Urinary bladder (tissue), 4 donors: ENCODE measurements around the gene EGFLAM. TPM values are rescaled to one million over a fixed set of nuclear protein-coding genes. Genes with fewer than 3 reads are reported as not detected.

Source experiments
- DNase-seq: peaks from one replicate; pipeline ENCODE4 v3.0.0-alpha.2; 2015; ENCODE audit errors: extremely low spot score
- H3K27ac ChIP-seq: one replicate; pipeline ENCODE4 v1.5.1; 2013; ENCODE audit warnings: low read depth, mild to moderate bottlenecking, moderate library complexity
- H3K36me3 ChIP-seq: one replicate; pipeline ENCODE4 v1.6.1; 2013; ENCODE audit warnings: mild to moderate bottlenecking, moderate library complexity; ENCODE audit not compliant: insufficient read depth
- H3K4me1 ChIP-seq: one replicate; pipeline ENCODE4 v1.6.1; 2013; ENCODE audit warnings: mild to moderate bottlenecking, moderate library complexity; ENCODE audit not compliant: insufficient read depth
- H3K4me3 ChIP-seq: one replicate; pipeline ENCODE4 v1.5.1; 2013; ENCODE audit warnings: low read depth, low read length
- WGBS: extraction: QIAGEN DNeasy Blood & Tissue Kit; methylation state at CpG from one replicate; pipeline ENCODE4 v1.1.7; 2013; 5-methylcytosine and 5-hydroxymethylcytosine counted together
- polyA plus RNA-seq: library from polyadenylated mRNA; stranded (reverse); fragments of 200-250 nt; gene quantifications from one replicate; pipeline ENCODE4 v1.2.3, GENCODE V29; 2013
- total RNA-seq: library from RNA; depleted of rRNA; stranded (reverse); fragments of >200 nt; gene quantifications from one replicate; pipeline ENCODE4 v1.2.3, GENCODE V29; 2014
- donor health status: healthy with polysubstance abuse.
- donor health status: healthy.

The EGFLAM gene
- total and polyA plus RNA-seq, 2 donors, result 6.9 to 17.4 TPM

DNA sequence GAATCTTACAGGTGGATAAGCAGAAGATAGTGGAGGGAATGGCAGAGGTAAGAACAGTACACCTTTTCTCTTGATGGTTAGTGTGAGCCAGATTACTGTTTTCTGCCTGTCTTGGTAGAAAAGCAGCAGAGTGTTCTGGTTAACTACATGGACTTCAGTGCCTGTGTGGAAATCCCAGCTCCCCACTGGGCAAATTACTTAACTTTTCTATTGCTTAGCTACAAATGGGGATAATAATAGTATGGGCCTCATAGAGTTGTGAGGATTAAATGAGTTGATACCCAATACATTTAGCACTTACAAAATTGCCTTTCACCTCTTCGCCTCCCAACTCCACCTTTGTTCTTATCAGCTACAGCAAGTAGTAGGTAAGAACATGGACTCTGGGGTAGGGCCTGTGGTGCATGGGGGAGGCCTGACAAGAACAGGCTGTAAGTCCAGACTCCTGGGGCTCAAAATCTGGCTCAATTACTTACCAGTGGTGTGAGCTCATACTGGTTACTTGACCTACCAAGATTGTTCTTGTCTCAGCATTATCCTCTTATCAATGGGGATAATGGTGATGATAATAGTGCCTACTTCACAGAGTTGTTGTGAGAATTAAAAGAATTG, 173.0 kb downstream of the EGFLAM start:
- no peak overlapping the region for H3K4me3 ChIP-seq
- H3K4me1 ChIP-seq, result no peaks in the 10 kb centered on the region
- H3K27ac ChIP-seq, result no peak overlapping the region
- no peak for DNase-seq
- 97% methylated on average over 1 of the region's 1 CpG for WGBS
- H3K36me3 ChIP-seq, result no peaks in the 10 kb centered on the region

DNA sequence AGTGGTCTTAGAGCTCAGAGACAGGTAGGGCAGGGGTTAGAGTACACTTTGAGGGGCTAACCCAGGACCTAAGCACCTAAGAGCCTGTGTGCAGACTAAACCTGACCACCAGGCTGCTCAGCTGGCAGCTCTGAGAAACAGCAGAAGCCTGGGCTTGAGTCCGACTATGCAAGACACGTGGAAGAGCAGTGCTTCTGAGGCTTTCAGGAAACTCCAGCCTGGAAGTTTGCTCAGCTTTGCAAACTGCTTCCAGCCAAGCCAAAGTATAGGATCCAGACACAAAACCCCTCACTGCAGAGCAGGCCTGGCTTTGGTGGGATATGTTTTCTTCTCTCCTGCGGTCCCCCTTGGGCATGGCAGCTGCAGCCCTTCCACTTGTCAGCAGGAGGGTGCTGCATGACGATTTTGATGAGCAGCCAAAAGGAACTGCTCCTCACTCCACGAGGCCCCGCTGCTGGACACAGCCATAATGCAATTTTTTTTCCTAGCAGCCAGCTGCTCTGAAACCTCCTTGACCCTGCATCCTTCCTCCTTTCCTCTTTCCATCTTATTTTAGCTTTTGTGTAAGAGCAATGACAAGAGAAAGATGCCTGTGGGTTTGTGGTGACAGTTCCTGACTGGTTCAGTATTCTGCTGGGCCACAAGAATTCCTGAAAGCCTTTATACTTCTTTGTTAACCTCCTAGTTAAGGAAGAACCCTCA, 175.0 kb downstream of the EGFLAM start:
- WGBS, result 13% methylated on average over 6 of the region's 6 CpGs
- Histone ChIP-seq H3K4me3 (no peak overlapping the region), H3K4me1 (no peaks in the 10 kb centered on the region), H3K36me3 (no peaks in the 10 kb centered on the region), H3K27ac (no peak overlapping the region)
- peak; percentile 62 for DNase-seq

DNA sequence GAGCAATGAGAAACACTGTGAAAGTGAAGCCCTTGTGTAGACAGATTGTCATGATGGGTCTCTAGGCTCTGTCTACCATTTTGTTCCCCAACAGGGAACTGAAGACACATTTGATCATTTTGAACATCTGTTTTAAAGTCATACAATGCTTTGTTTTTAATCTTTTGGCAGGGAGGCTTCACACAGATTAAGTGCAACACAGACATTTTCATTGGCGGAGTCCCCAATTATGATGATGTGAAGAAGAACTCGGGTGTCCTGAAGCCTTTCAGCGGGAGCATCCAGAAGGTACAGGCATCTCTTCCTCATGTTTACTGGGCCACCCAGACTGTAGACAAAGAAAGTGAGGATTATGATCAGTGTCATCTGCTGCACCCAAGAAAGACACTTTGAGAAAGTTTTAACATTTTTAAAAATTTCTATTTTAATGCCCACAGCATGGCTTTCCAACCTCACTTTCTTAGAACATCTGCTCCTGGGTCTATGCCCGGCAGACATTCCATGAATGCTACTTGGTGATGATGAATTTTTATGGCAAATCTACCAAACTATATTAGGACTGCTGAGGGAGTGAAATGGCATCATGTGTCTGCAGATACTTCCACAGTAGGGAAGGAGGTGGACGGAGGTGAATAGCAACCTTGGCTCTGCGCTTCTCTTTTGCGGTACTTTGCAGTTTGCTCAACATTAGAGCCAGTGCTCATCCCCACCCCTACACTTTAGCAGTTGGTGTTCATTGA, 176.8 kb downstream of the EGFLAM start:
- Histone ChIP-seq H3K36me3 (no peaks in the 10 kb centered on the region), H3K27ac (no peak overlapping the region), H3K4me1 (no peaks in the 10 kb centered on the region), H3K4me3 (no peak overlapping the region)
- no peak for DNase-seq
- 77% methylated on average over 7 of the region's 7 CpGs for WGBS

- no peak for DNase-seq
- Histone ChIP-seq H3K4me3 (no peak overlapping the region), H3K36me3 (no peaks in the 10 kb centered on the region), H3K4me1 (no peaks in the 10 kb centered on the region), H3K27ac (no peak overlapping the region)
- 98% methylated on average over 1 of the region's 1 CpG for WGBS
These were observed 180.4 kb downstream of the EGFLAM start for GRCh38 chr5:38438757-38439156.

GRCh38 chr5:38441453-38442246, 183.3 kb downstream of the EGFLAM start:
- no peak overlapping the region for H3K27ac ChIP-seq
- H3K4me3 ChIP-seq, result no peak overlapping the region
- H3K4me1 ChIP-seq, result no peaks in the 10 kb centered on the region
- peak; percentile 87 for DNase-seq
- 21% methylated on average over 9 of the region's 9 CpGs for WGBS
- no peaks in the 10 kb centered on the region for H3K36me3 ChIP-seq

DNA sequence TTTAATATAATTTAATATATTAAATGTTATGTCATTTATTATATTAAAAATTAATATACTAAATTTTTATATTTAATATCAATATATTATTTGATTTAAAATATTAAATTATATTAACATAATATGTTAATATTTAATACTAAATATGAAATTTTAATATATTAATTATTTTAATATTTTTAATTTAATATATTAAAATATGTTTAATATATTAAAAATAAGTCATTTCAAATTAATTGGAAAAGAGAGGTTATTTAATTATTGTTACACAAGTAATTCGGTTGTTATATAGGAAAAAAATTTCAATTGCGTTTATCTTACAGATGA, 183.9 kb downstream of the EGFLAM start:
- H3K27ac ChIP-seq, result no peak overlapping the region
- WGBS, result 96% methylated on average over 2 of the region's 2 CpGs
- H3K4me3 ChIP-seq, result no peak overlapping the region
- no peaks in the 10 kb centered on the region for H3K4me1 ChIP-seq
- DNase-seq, result no peak
- no peaks in the 10 kb centered on the region for H3K36me3 ChIP-seq

- DNase-seq, result no peak
- Histone ChIP-seq H3K36me3 (no peaks in the 10 kb centered on the region), H3K27ac (no peak overlapping the region), H3K4me3 (no peak overlapping the region), H3K4me1 (no peaks in the 10 kb centered on the region)
- 93% methylated on average over 7 of the region's 7 CpGs for WGBS
These were observed 185.0 kb downstream of the EGFLAM start for GRCh38 chr5:38443390-38443789.

GRCh38 chr5:38445374-38446028, 187.1 kb downstream of the EGFLAM start:
- 70% methylated on average over 24 of the region's 24 CpGs for WGBS
- no peak overlapping the region for H3K4me3 ChIP-seq
- no peak for DNase-seq

DNA sequence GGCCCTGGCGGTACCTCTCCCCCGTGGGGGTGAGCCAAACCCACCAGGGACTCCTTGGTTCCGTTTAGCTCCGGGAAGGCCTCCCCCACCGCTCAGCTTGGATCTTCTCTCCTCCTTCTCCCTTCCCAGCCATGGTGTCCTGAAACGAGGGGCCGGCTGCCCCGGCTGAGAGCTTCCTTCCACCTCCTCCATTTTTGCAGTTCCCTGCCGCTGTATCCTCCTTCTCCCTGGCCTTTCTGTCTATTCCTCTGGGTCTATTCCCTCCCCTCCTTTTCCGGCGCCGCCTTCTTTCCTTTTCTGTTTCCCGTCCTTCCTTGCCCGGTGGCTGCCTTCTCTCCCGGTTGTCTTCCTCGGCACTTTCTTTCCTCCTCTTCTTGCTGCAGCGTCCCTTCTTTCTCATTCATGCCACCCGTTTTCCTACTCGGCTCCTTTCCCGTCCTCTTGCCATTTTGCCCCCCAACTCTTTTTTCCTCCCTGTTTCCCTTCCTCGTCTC, 187.7 kb downstream of the EGFLAM start:
- WGBS, result 78% methylated on average over 21 of the region's 21 CpGs
- Histone ChIP-seq H3K4me3 (no peak overlapping the region), H3K27ac (no peak overlapping the region), H3K36me3 (no peaks in the 10 kb centered on the region), H3K4me1 (no peaks in the 10 kb centered on the region)
- no peak for DNase-seq

More at GRCh38 chr5:38445374-38446028, 187.1 kb downstream of the EGFLAM start:
- Histone ChIP-seq H3K4me1 (no peaks in the 10 kb centered on the region), H3K36me3 (no peaks in the 10 kb centered on the region), H3K27ac (no peak overlapping the region)

- Histone ChIP-seq H3K4me1 (no peaks in the 10 kb centered on the region), H3K27ac (no peak overlapping the region), H3K36me3 (no peaks in the 10 kb centered on the region), H3K4me3 (no peak overlapping the region)
- WGBS, result 84% methylated on average over 2 of the region's 2 CpGs
- no peak for DNase-seq
These were observed 188.7 kb downstream of the EGFLAM start for GRCh38 chr5:38447056-38447455.

- Histone ChIP-seq H3K36me3 (no peaks in the 10 kb centered on the region), H3K4me1 (no peaks in the 10 kb centered on the region), H3K4me3 (no peak overlapping the region), H3K27ac (no peak overlapping the region)
- no peak for DNase-seq
- 48% methylated on average over 5 of the region's 5 CpGs for WGBS
These were observed 189.4 kb downstream of the EGFLAM start for GRCh38 chr5:38447786-38448185.

DNA sequence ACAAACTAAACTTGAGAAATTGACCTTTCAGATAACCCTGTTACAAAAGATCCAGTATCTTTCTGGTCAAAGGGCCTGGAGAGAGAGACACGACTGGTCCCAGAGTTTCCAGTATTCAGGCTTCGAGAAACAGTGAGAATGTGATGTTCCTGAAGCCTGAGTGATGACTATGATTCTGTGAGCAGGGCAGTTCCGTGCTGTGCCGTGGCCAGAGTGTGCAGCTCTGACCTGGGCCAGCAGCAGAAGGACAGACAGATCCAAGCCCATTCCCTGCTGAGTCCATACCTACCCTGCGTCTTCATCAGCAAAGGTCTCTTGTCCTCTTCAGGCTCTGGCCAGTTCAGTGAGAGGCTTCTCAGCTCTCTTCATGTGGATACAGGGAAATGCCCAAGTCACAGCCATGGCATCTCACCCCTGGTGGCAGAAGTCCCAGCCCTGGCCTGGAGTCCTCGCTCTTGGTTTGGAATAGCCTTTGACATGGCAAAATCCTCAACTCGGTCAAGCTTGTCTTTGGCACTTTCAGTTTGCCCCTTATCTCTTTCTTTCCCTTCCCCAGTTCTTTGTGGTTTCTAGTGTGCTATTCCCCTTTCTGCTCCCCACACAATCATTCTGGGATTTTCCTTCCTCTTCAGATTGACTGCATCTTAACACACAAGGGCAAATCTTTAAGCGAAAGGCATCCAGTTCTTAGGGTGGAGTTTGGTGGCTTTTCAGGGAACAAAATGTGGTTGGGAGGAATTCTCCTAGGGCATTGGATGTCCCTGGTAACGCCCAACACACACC, 190.4 kb downstream of the EGFLAM start:
- 88% methylated on average over 9 of the region's 9 CpGs for WGBS
- no peak for DNase-seq
- H3K27ac ChIP-seq, result no peak overlapping the region
- no peaks in the 10 kb centered on the region for H3K4me1 ChIP-seq
- no peaks in the 10 kb centered on the region for H3K36me3 ChIP-seq
- H3K4me3 ChIP-seq, result no peak overlapping the region
